H1 (cell line): ENCODE data around the gene TNC. TPM values are rescaled to one million over a fixed set of nuclear protein-coding genes. Genes with fewer than 3 reads are reported as not detected.

Source experiments
- CTCF ChIA-PET: fragments of 300-600 bp; sonication (Branson Sonifier 250); formaldehyde crosslinking; loops from one replicate; lab custom pipeline; 2021; ENCODE audit not compliant: partially characterized antibody; lab: Charles Lee
- POLR2A ChIA-PET: fragments of 300-600 bp; sonication (Branson Sonifier 250); formaldehyde crosslinking; loops from one replicate; lab custom pipeline; 2021; ENCODE audit warnings: inconsistent platforms; ENCODE audit not compliant: partially characterized antibody; lab: Charles Lee
- DNase-seq, 2 experiments: peaks; one replicate each; pipeline versions ENCODE4 v3.0.0 to v3.0.0-alpha.2; 2010 to 2022; ENCODE audit warnings: low spot score in 2 of 2, low read depth in 1 of 2, mixed read lengths in 1 of 2
- FAIRE-seq: peaks from 2 replicates; lab custom pipeline; 2011; peaks lifted over from hg19 to GRCh38; lab: Jason Lieb, UNC
- H2AFZ ChIP-seq: 2 replicates; pipeline ENCODE4 v1.8.1; 2012; ENCODE audit warnings: low read length, inconsistent platforms
- H2AK5ac ChIP-seq: 2 replicates; pipeline ENCODE4 v1.6.1; 2013; ENCODE audit warnings: low read depth, low read length
- H2BK120ac ChIP-seq: replicated peaks from 2 replicates; pipeline ENCODE3; 2013; ENCODE audit warnings: low read depth, low read length, inconsistent platforms
- H2BK12ac ChIP-seq: 2 replicates; pipeline ENCODE4 v1.6.1; 2013; ENCODE audit warnings: low read depth, low read length
- H2BK15ac ChIP-seq: 2 replicates; pipeline ENCODE4 v1.6.1; 2013; ENCODE audit warnings: low read length
- H2BK20ac ChIP-seq: 2 replicates; pipeline ENCODE4 v1.6.1; 2013; ENCODE audit warnings: low read length
- H2BK5ac ChIP-seq: 2 replicates; pipeline ENCODE4 v1.6.1; 2013; ENCODE audit warnings: low read depth, low read length
- H3K14ac ChIP-seq: 2 replicates; pipeline ENCODE4 v1.6.1; 2013; ENCODE audit warnings: inconsistent platforms; ENCODE audit not compliant: insufficient read length
- H3K18ac ChIP-seq: 2 replicates; pipeline ENCODE4 v1.6.1; 2013; ENCODE audit warnings: low read length; ENCODE audit errors: extremely low read depth
- H3K23ac ChIP-seq: 2 replicates; pipeline ENCODE4 v1.6.1; 2013; ENCODE audit warnings: inconsistent platforms; ENCODE audit not compliant: insufficient read length
- H3K23me2 ChIP-seq: 2 replicates; pipeline ENCODE4 v1.6.1; 2013; ENCODE audit warnings: low read depth, low read length
- H3K27ac ChIP-seq: 2 replicates; pipeline ENCODE4 v1.6.1; 2011; ENCODE audit warnings: low read depth, low read length, inconsistent platforms
- H3K27me3 ChIP-seq, 4 experiments: replicated peaks in 1 of 4; 1 replicate in 1 of 4; 2 replicates in 3 of 4; pipeline versions ENCODE4 v1.6.1 to v1.8.1; 2011 to 2013; ENCODE audit warnings: low read length in 3 of 4, mild to moderate bottlenecking in 3 of 4, inconsistent platforms in 2 of 4, mixed read lengths in 2 of 4, moderate library complexity in 1 of 4; ENCODE audit not compliant: control insufficient read depth in 3 of 4, insufficient read depth in 3 of 4; ENCODE audit errors: extremely low read depth in 1 of 4
- H3K36me3 ChIP-seq, 4 experiments: 2 replicates each; pipeline versions ENCODE4 v1.6.1 to v1.8.1; 2011 to 2013; ENCODE audit warnings: mild to moderate bottlenecking in 4 of 4, low read length in 3 of 4, moderate library complexity in 2 of 4, control low read depth in 1 of 4, inconsistent platforms in 1 of 4; ENCODE audit not compliant: insufficient read depth in 4 of 4, control insufficient read depth in 2 of 4
- H3K4ac ChIP-seq: replicated peaks from 2 replicates; pipeline ENCODE3; 2013; ENCODE audit warnings: low read length, low read depth, mixed read lengths, inconsistent platforms; ENCODE audit not compliant: insufficient read length
- H3K4me1 ChIP-seq, 4 experiments: replicated peaks in 1 of 4; 1 replicate in 1 of 4; 2 replicates in 3 of 4; pipeline versions ENCODE4 v1.6.1 to v1.8.1; 2011 to 2013; ENCODE audit warnings: low read length in 3 of 4, inconsistent platforms in 2 of 4, mixed read lengths in 1 of 4; ENCODE audit not compliant: insufficient read depth in 4 of 4, control insufficient read depth in 3 of 4
- H3K4me2 ChIP-seq, 2 experiments: 2 replicates each; pipeline versions ENCODE4 v1.6.1 to v1.8.1; 2011 to 2013; ENCODE audit warnings: low read depth in 2 of 2, low read length in 2 of 2, control low read depth in 1 of 2, inconsistent platforms in 1 of 2, mild to moderate bottlenecking in 1 of 2; ENCODE audit not compliant: insufficient read depth in 1 of 2
- H3K4me3 ChIP-seq, 4 experiments: fragments of 200-600, 300-600 bp in 1 of 4; sonication (generic), shearing (Covaris generic), sonication (Bioruptor Twin) in 1 of 4; 2 replicates each; pipeline versions ENCODE4 v1.5.1 to v1.8.1; 2011 to 2016; ENCODE audit warnings: low read length in 4 of 4, low read depth in 3 of 4, control low read depth in 2 of 4, inconsistent platforms in 2 of 4, mild to moderate bottlenecking in 2 of 4, mixed read lengths in 1 of 4, moderate library complexity in 1 of 4; ENCODE audit not compliant: insufficient read depth in 2 of 4; ENCODE audit errors: extremely low read depth in 1 of 4
- H3K56ac ChIP-seq: replicated peaks from 2 replicates; pipeline ENCODE3; 2013; ENCODE audit warnings: low read depth, mild to moderate bottlenecking, mixed read lengths, low read length, inconsistent platforms; ENCODE audit not compliant: insufficient read length
- H3K79me1 ChIP-seq: 2 replicates; pipeline ENCODE4 v1.6.1; 2013; ENCODE audit warnings: low read depth, low read length, control low read depth
- H3K79me2 ChIP-seq, 2 experiments: 2 replicates each; pipeline versions ENCODE4 v1.6.1 to v1.8.1; 2012 to 2013; ENCODE audit warnings: low read length in 2 of 2, mild to moderate bottlenecking in 2 of 2, inconsistent platforms in 1 of 2; ENCODE audit not compliant: insufficient read depth in 2 of 2, control insufficient read depth in 1 of 2
- H3K9ac ChIP-seq, 4 experiments: replicated peaks in 1 of 4; 1 replicate in 1 of 4; 2 replicates in 3 of 4; pipeline versions ENCODE4 v1.6.1 to v1.8.1; 2011 to 2013; ENCODE audit warnings: low read depth in 3 of 4, low read length in 3 of 4, control low read depth in 2 of 4, mild to moderate bottlenecking in 2 of 4, moderate library complexity in 2 of 4, inconsistent platforms in 1 of 4; ENCODE audit errors: extremely low read depth in 1 of 4
- H3K9me3 ChIP-seq, 2 experiments: 2 replicates each; pipeline versions ENCODE4 v1.6.1 to v1.8.1; 2012 to 2013; ENCODE audit warnings: mild to moderate bottlenecking in 2 of 2, moderate library complexity in 2 of 2, control low read depth in 1 of 2, inconsistent platforms in 1 of 2, low read depth in 1 of 2, low read length in 1 of 2, mixed read lengths in 1 of 2; ENCODE audit not compliant: insufficient read depth in 2 of 2
- H4K20me1 ChIP-seq, 2 experiments: replicated peaks in 1 of 2; 2 replicates each; pipeline versions ENCODE3 to v1.8.1; 2011 to 2013; ENCODE audit warnings: inconsistent platforms in 2 of 2, low read length in 2 of 2, mild to moderate bottlenecking in 1 of 2; ENCODE audit not compliant: insufficient read depth in 2 of 2, control insufficient read depth in 1 of 2
- H4K5ac ChIP-seq: 2 replicates; pipeline ENCODE4 v1.6.1; 2013; ENCODE audit warnings: low read length, low read depth, mixed read lengths, inconsistent platforms; ENCODE audit not compliant: insufficient read length
- H4K8ac ChIP-seq: 2 replicates; pipeline ENCODE4 v1.8.0; 2013; ENCODE audit warnings: mild to moderate bottlenecking, moderate library complexity, low read length, inconsistent platforms; ENCODE audit not compliant: insufficient read depth; ENCODE audit errors: extremely low read depth
- H4K91ac ChIP-seq: replicated peaks from 2 replicates; pipeline ENCODE3; 2013; ENCODE audit warnings: low read length, mixed read lengths, inconsistent platforms; ENCODE audit not compliant: insufficient read length
- ASH2L ChIP-seq: fragments of 200-600, 300-600 bp; sonication (generic); IDR thresholded peaks from one replicate; pipeline ENCODE4 v1.7.1; 2017; ENCODE audit warnings: low read length
- ATF3 ChIP-seq: IDR thresholded peaks from 2 replicates; pipeline ENCODE4 v1.6.1; 2011; ENCODE audit warnings: low read depth, mild to moderate bottlenecking, low read length; ENCODE audit not compliant: insufficient read depth
- EGR1 ChIP-seq: IDR thresholded peaks from 2 replicates; pipeline ENCODE4 v1.6.1; 2011; ENCODE audit warnings: low read depth, low read length, borderline replicate concordance
- EP300 ChIP-seq, 2 experiments: IDR thresholded peaks; 1 replicate in 1 of 2; 2 replicates in 1 of 2; pipeline ENCODE4 v1.6.1; 2011 to 2012; ENCODE audit warnings: low read depth in 2 of 2, low read length in 2 of 2, mild to moderate bottlenecking in 2 of 2, borderline replicate concordance in 1 of 2, inconsistent platforms in 1 of 2, moderate library complexity in 1 of 2
- KDM1A ChIP-seq: fragments of 200-600, 300-600 bp; sonication (generic); IDR thresholded peaks from 2 replicates; pipeline ENCODE4 v1.7.1; 2016; ENCODE audit warnings: mild to moderate bottlenecking, low read length, borderline replicate concordance
- MAX ChIP-seq: IDR thresholded peaks from 2 replicates; pipeline ENCODE4 v1.6.1; 2012; ENCODE audit warnings: inconsistent platforms
- POLR2AphosphoS5 ChIP-seq: IDR thresholded peaks from 2 replicates; pipeline ENCODE4 v1.6.1; 2011; ENCODE audit warnings: low read depth, low read length
- POU5F1 ChIP-seq: IDR thresholded peaks from 2 replicates; pipeline ENCODE4 v1.6.1; 2011; ENCODE audit warnings: low read depth, mild to moderate bottlenecking, low read length, moderate library complexity
- RFX5 ChIP-seq: IDR thresholded peaks from 2 replicates; pipeline ENCODE4 v1.6.1; 2011; ENCODE audit warnings: low read depth, low read length, improper control_type of control experiment, borderline replicate concordance
- RNF2 ChIP-seq: fragments of 200-900, 300-1000 bp; sonication (generic); IDR thresholded peaks from 2 replicates; pipeline ENCODE4 v1.7.1; 2016; ENCODE audit warnings: borderline replicate concordance, low read depth, mild to moderate bottlenecking, antibody characterized with exemption, low read length; ENCODE audit not compliant: poor library complexity, severe bottlenecking; ENCODE audit errors: missing control alignments
- SUZ12 ChIP-seq: fragments of 200-600 bp; sonication (generic); IDR thresholded peaks from 2 replicates; pipeline ENCODE4 v1.6.1; 2012; ENCODE audit warnings: mild to moderate bottlenecking, inconsistent platforms, low read length, moderate library complexity, mixed read lengths
- WGBS, 2 experiments: shearing (Covaris generic) in 1 of 2; methylation state at CpG; one replicate each; pipeline versions ENCODE4 v1.1.6 to v1.1.7; 2013 to 2015; ENCODE audit warnings: low lambda C conversion rate in 2 of 2, mixed read lengths in 2 of 2, inconsistent platforms in 1 of 2, low coverage in 1 of 2, missing lambda C conversion rate in 1 of 2; ENCODE audit not compliant: insufficient replicate concordance in 2 of 2, insufficient coverage in 1 of 2, insufficient read length in 1 of 2; ENCODE audit errors: extremely low coverage in 1 of 2, missing lambda C conversion rate in 1 of 2; 5-methylcytosine and 5-hydroxymethylcytosine counted together
- polyA plus RNA-seq, 7 experiments: library from polyadenylated mRNA; depleted of rRNA in 3 of 7; stranded (reverse) in 5 of 7; unstranded in 2 of 7; fragments of >200 nt in 5 of 7; fragments of 200-250 nt in 2 of 7; gene quantifications; 1 replicate in 5 of 7; 2 replicates in 1 of 7; 4 replicates in 1 of 7; pipeline versions ENCODE4 v1.2.1 to v1.2.3, GENCODE V29; 2011 to 2013; ENCODE audit warnings: missing spikeins in 2 of 7, mixed read lengths in 2 of 7
- total RNA-seq: library from RNA; stranded (reverse); fragmentation: NEBNext Ultra II Directional; extraction: Animal tissue kit (Norgen Biotek cat#: 25700); gene quantifications from 2 replicates; pipeline ENCODE4 v1.2.1, GENCODE V29; 2021

Gene TNC
- total and polyA plus RNA-seq, 2 of the 8 experiments (the other 6 are each of a cell fraction or from before 2014, with no cell fraction given), result 6.2 to 11.4 TPM

GRCh38 chr9:115030006-115030405 is 88.0 kb downstream of the TNC start:
- H3K27ac ChIP-seq, result no peak overlapping the region
- no peaks in the 10 kb centered on the region; a peak in 1 of 8 replicates for H3K36me3 ChIP-seq
- no peaks in the 10 kb centered on the region for H3K79me1 ChIP-seq
- TF ChIP-seq RNF2 (no peak), POU5F1 (no peak), EGR1 (no peak), ASH2L (no peak), KDM1A (no peak), MAX (no peak), SUZ12 (no peak), EP300 (IDR thresholded peaks at IDR 0.05; ENCODE audit: borderline replicate concordance in 1 of 2, low read depth in 2 of 2, low read length in 2 of 2) (no peak), POLR2AphosphoS5 (no peak), ATF3 (no peak), RFX5 (no peak)

More at GRCh38 chr9:115030006-115030405, 88.0 kb downstream of the TNC start:
- Histone ChIP-seq H4K5ac (no peak overlapping the region), H3K9me3 (no peaks in the 10 kb centered on the region), H2BK15ac (no peak overlapping the region), H3K4me3 (no peak overlapping the region), H2BK5ac (no peak overlapping the region), H2BK20ac (no peak overlapping the region), H3K14ac (no peak overlapping the region), H3K79me2 (no peaks in the 10 kb centered on the region), H3K27me3 (no peaks in the 10 kb centered on the region), H3K4ac (no peak overlapping the region), H3K9ac (no peak overlapping the region), H4K20me1 (no peaks in the 10 kb centered on the region), H2AFZ (no peak overlapping the region), H3K4me2 (no peak overlapping the region), H3K4me1 (no peaks in the 10 kb centered on the region; a peak in 1 of 7 replicates), H3K23ac (no peak overlapping the region), H2BK12ac (no peak overlapping the region), H4K91ac (no peak overlapping the region), H2AK5ac (no peak overlapping the region), H3K23me2 (no peaks in the 10 kb centered on the region), H3K56ac (no peak overlapping the region), H2BK120ac (no peak overlapping the region), H3K18ac (no peak overlapping the region), H4K8ac (no peak overlapping the region)
- no peak for FAIRE-seq
- WGBS, 2 experiments, result 91% methylated on average over 4 of the region's 4 CpGs; no CpG with 5 or more reads in 1 of the 2 experiments
- POLR2A ChIA-PET, result no interaction called here
- DNase-seq, result no peak
- CTCF ChIA-PET, result no interaction called here
